GM10248 (cell line): ENCODE data around the gene MCC.

Experiments used
- CTCF ChIA-PET: fragments of 300-600 bp; sonication (Branson Sonifier 250); formaldehyde crosslinking; extraction: SDS; loops from one replicate; lab custom pipeline; 2021; ENCODE audit warnings: antibody characterized with exemption; lab: Yijun Ruan, JAX
- POLR2A ChIA-PET: fragments of 350-650 bp; sonication (Branson Sonifier 250); formaldehyde crosslinking; extraction: SDS; loops from one replicate; lab custom pipeline; 2020; ENCODE audit warnings: antibody characterized with exemption; lab: Yijun Ruan, JAX
- DNase-seq: peaks from one replicate; pipeline ENCODE4 v3.0.0; 2012; ENCODE audit errors: extremely low spot score
- CTCF ChIP-seq: IDR thresholded peaks from 2 replicates; pipeline ENCODE4 v1.5.1; 2012; ENCODE audit warnings: mild to moderate bottlenecking, low read depth; ENCODE audit errors: extremely low read depth, missing control alignments, control extremely low read depth

MCC gene

GRCh38 chr5:113321276-113321675 is 167.0 kb downstream of the MCC start:
- ChIA-PET CTCF (interaction anchor here (1.0 to 1.4 kb wide), 3 partner anchors 10 to 325 kb away, joined by 3 read pairs; no protein-coding TSS in a partner anchor), POLR2A (no interaction called here)
- DNase-seq: no peak
- TF ChIP-seq CTCF: no peak

- TF ChIP-seq CTCF: no peak
- ChIA-PET CTCF (no interaction called here), POLR2A (no interaction called here)
- no peak for DNase-seq
Measured at GRCh38 chr5:113320273-113320780, 167.9 kb downstream of the MCC start.

GRCh38 chr5:113319256-113320053 is 168.8 kb downstream of the MCC start:
- TF ChIP-seq CTCF: no peak
- POLR2A ChIA-PET: no interaction called here
- no peak for DNase-seq
- CTCF ChIA-PET: interaction anchor here (2.2 kb wide), 1 partner anchor 17 kb away, joined by 6 read pairs; no protein-coding TSS in a partner anchor

- TF ChIP-seq CTCF: no peak
- POLR2A ChIA-PET: no interaction called here
Measured at GRCh38 chr5:113317636-113318035, 170.6 kb downstream of the MCC start.

GRCh38 chr5:113311301-113311700 is 177.0 kb downstream of the MCC start:
- no peak for TF ChIP-seq CTCF
- ChIA-PET POLR2A (no interaction called here), CTCF (interaction anchor here (1.4 kb wide), 1 partner anchor 11 kb away, joined by 3 read pairs; no protein-coding TSS in a partner anchor)

More at GRCh38 chr5:113317636-113318035, 170.6 kb downstream of the MCC start:
- no peak for DNase-seq
- CTCF ChIA-PET: interaction anchor here (1.9 to 2.2 kb wide), 2 partner anchors 12 to 19 kb away, joined by 5 to 6 read pairs; no protein-coding TSS in a partner anchor

GRCh38 chr5:113302120-113302519 is 186.1 kb downstream of the MCC start:
- POLR2A ChIA-PET: no interaction called here
- CTCF ChIA-PET: interaction anchor here (0.8 to 2.0 kb wide), 3 partner anchors 11 to 306 kb away, joined by 3 to 5 read pairs (median 5); no protein-coding TSS in a partner anchor
- no peak for TF ChIP-seq CTCF
- DNase-seq: no peak

More at GRCh38 chr5:113311301-113311700, 177.0 kb downstream of the MCC start:
- no peak for DNase-seq
